Neural progenitor cell (in vitro differentiated cells): ENCODE data around the gene TMEM217. TPM values are rescaled to one million over a fixed set of nuclear protein-coding genes. Genes with fewer than 3 reads are reported as not detected.

ENCODE experiments used
- DNase-seq: peaks from one replicate; pipeline ENCODE4 v3.0.0-alpha.2; 2016; ENCODE audit warnings: low spot score
- H2AFZ ChIP-seq: fragments of 200-600 bp; sonication (generic); replicated peaks from 2 replicates; pipeline ENCODE4 v1.6.1; 2016; ENCODE audit warnings: antibody characterized with exemption
- H3F3A ChIP-seq: fragments of 200-600 bp; sonication (generic); 2 replicates; pipeline ENCODE4 v1.6.1; 2016; ENCODE audit warnings: antibody characterized with exemption, low read depth
- H3K27ac ChIP-seq: fragments of 200-600 bp; sonication (generic); 2 replicates; pipeline ENCODE4 v1.5.1; 2016; ENCODE audit warnings: mild to moderate bottlenecking
- H3K27me3 ChIP-seq: fragments of 200-600 bp; sonication (generic); 2 replicates; pipeline ENCODE4 v1.6.1; 2016; ENCODE audit warnings: mild to moderate bottlenecking, moderate library complexity
- H3K36me3 ChIP-seq: fragments of 200-600 bp; sonication (generic); 2 replicates; pipeline ENCODE4 v1.5.1; 2016
- H3K4me1 ChIP-seq: fragments of 200-600 bp; sonication (generic); 2 replicates; pipeline ENCODE4 v1.6.1; 2016; ENCODE audit warnings: mixed run types
- H3K4me2 ChIP-seq: fragments of 200-600 bp; sonication (generic); 2 replicates; pipeline ENCODE4 v1.6.1; 2016
- H3K4me3 ChIP-seq: fragments of 200-600 bp; sonication (generic); 2 replicates; pipeline ENCODE4 v1.5.1; 2016
- H3K79me2 ChIP-seq: fragments of 200-600 bp; sonication (generic); 2 replicates; pipeline ENCODE4 v1.6.1; 2016; ENCODE audit warnings: low read depth
- H3K9ac ChIP-seq: fragments of 200-600 bp; sonication (generic); 2 replicates; pipeline ENCODE4 v1.6.1; 2016
- H3K9me3 ChIP-seq: fragments of 200-600 bp; sonication (generic); 2 replicates; pipeline ENCODE4 v1.5.1; 2016; ENCODE audit warnings: low read depth
- H4K20me1 ChIP-seq: fragments of 200-600 bp; sonication (generic); 2 replicates; pipeline ENCODE4 v1.6.1; 2016; ENCODE audit warnings: low read depth
- H3K27ac Mint-ChIP-seq: 3 replicates; pipeline ENCODE4 v1.8.0; 2021; ENCODE audit warnings: mixed read lengths
- H3K27me3 Mint-ChIP-seq: 2 replicates; pipeline ENCODE4 v1.8.0; 2022; ENCODE audit warnings: low read depth, mild to moderate bottlenecking, inconsistent platforms, moderate library complexity, mixed read lengths; ENCODE audit not compliant: insufficient read depth
- H3K36me3 Mint-ChIP-seq: 3 replicates; pipeline ENCODE4 v1.8.0; 2021; ENCODE audit warnings: mixed read lengths
- H3K4me1 Mint-ChIP-seq: 3 replicates; pipeline ENCODE4 v1.8.0; 2021; ENCODE audit warnings: mixed read lengths
- H3K4me3 Mint-ChIP-seq: 3 replicates; pipeline ENCODE4 v1.8.0; 2021; ENCODE audit warnings: mild to moderate bottlenecking, moderate library complexity, mixed read lengths
- H3K9me3 Mint-ChIP-seq: 3 replicates; pipeline ENCODE4 v1.8.0; 2020; ENCODE audit warnings: mixed read lengths
- CTCF ChIP-seq: fragments of 200-600 bp; sonication (generic); IDR thresholded peaks from 2 replicates; pipeline ENCODE4 v1.5.1; 2017; ENCODE audit warnings: antibody characterized with exemption, mild to moderate bottlenecking
- EZH2 ChIP-seq: fragments of 200-600 bp; sonication (generic); IDR thresholded peaks from 2 replicates; pipeline ENCODE4 v1.6.1; 2017; ENCODE audit warnings: antibody characterized with exemption, mild to moderate bottlenecking, moderate library complexity
- EZH2phosphoT487 ChIP-seq: fragments of 200-600 bp; sonication (generic); IDR thresholded peaks from 2 replicates; pipeline ENCODE4 v1.6.1; 2017; ENCODE audit warnings: antibody characterized with exemption
- total RNA-seq: library from RNA; depleted of rRNA; stranded (reverse); fragments of >200 nt; gene quantifications from 2 replicates; pipeline ENCODE4 v1.2.3, GENCODE V29; 2015; ENCODE audit warnings: low replicate concordance

TMEM217 gene
- total RNA-seq, 1 donor from 2014 or later, result not detected

DNA sequence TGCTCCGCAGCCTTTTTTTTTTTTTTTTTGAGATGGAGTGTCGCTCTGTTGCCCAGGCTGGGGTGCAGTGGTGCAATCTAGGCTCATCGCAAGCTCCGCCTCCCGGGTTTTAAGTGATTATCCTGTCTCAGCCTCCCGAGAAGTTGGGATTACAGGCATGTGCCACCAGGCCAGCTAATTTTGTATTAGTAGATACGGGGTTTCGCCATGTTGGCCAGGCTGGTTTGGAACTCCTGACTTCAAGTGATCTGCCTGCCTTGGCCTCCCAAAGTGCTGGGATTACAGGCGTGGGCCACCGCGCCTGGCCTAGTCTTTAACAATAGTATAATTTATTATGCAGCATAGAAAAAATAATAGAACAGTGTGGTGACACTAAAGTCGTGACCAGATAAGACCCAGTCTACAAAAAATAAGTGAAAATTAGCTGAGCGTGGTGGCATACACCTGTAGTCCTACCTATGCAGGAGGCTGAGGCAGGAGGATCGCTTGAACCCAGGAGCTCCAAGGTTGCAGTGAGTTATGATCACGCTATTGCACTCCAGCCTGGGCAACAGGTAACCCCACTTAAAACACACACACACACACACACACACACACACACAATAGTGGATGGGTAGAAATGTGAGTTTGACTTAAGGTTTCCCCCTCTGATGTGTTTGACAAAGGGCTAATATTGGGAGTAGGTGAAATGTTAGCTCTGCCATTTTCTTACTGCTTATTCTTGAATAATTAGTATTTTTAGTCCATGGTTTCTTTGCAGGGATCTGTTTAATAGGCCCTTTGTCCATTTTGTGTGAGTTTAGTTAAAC lies 81.5 kb downstream of the TMEM217 start:
- Mint-ChIP-seq H3K4me3 (peak overlapping the region; percentile 48), H3K27ac (no peak overlapping the region), H3K9me3 (no peaks in the 10 kb centered on the region), H3K4me1 (peaks cover 21% of the 10 kb centered on the region), H3K36me3 (peaks cover 10% of the 10 kb centered on the region), H3K27me3 (peaks cover 8% of the 10 kb centered on the region)
- no peak for DNase-seq
- Histone ChIP-seq H3K27me3 (no peaks in the 10 kb centered on the region), H3K79me2 (peaks cover 21% of the 10 kb centered on the region), H3K9me3 (no peaks in the 10 kb centered on the region), H3K36me3 (peaks cover 3% of the 10 kb centered on the region), H4K20me1 (peaks cover 15% of the 10 kb centered on the region), H3K27ac (no peak overlapping the region), H3K4me3 (no peak overlapping the region), H3K9ac (no peak overlapping the region), H3K4me1 (peaks cover 4% of the 10 kb centered on the region), H3K4me2 (no peak overlapping the region), H2AFZ (no peak overlapping the region), H3F3A (peaks cover 19% of the 10 kb centered on the region)
- TF ChIP-seq CTCF (no peak), EZH2 (no peak), EZH2phosphoT487 (no peak)

DNA sequence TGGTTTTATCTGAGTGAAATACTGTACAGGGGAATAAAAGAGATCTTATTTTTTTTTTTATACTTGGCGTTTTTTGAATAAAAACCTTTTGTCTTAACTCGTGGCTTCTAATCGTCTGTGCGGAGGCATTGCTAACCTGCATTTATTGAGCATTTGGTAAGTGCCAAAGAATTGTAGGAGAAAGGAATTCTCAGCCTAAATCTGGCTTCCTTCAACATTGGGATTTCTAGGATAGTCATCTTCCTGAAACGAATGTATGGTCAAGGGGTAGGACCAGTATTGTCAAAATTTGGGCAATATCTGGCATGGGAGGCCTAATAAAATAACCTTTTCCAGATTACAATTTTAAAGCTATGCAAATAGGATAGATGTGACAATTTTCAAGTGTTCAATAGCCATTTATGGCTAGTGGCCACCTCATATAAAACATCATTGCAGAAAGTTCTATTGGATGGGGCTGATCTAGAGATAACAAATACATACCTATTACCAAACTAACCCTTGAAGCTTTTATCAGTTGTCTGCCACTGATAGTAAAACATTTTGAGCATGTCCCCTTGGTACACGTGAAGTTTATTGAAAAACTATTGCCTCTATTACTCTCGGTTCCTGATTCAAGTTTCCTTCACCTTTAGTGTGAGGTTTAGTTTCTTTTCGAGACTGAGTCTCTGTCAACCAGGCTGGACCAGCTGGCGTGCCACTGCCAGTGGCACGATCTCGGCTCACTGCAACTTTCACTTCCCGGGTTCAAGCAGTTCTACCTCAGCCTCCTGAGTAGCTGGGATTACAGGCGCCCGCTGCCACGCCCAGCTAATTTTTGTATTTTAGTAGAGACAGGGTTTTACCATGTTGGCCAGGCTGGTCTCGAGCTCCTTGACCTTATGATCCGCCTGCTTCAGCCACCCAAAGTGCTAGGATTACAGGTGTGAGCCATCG lies 82.3 kb downstream of the TMEM217 start:
- Histone ChIP-seq H3K4me1 (peaks cover 4% of the 10 kb centered on the region), H3K27me3 (no peaks in the 10 kb centered on the region), H3K9ac (no peak overlapping the region), H4K20me1 (peaks cover 23% of the 10 kb centered on the region), H2AFZ (no peak overlapping the region), H3K4me3 (no peak overlapping the region), H3K4me2 (no peak overlapping the region), H3K79me2 (peaks cover 30% of the 10 kb centered on the region), H3F3A (peaks cover 21% of the 10 kb centered on the region), H3K27ac (no peak overlapping the region), H3K36me3 (peaks cover 3% of the 10 kb centered on the region), H3K9me3 (no peaks in the 10 kb centered on the region)
- Mint-ChIP-seq H3K4me3 (no peak overlapping the region), H3K27me3 (peaks cover 8% of the 10 kb centered on the region), H3K4me1 (peaks cover 21% of the 10 kb centered on the region), H3K36me3 (peaks cover 10% of the 10 kb centered on the region), H3K9me3 (no peaks in the 10 kb centered on the region), H3K27ac (no peak overlapping the region)
- no peak for TF ChIP-seq CTCF
- no peak for TF ChIP-seq EZH2phosphoT487
- DNase-seq, result no peak

- H3K4me2 ChIP-seq, result no peak overlapping the region
- DNase-seq, result no peak
- no peak overlapping the region for H3K27ac Mint-ChIP-seq
These were observed 83.2 kb downstream of the TMEM217 start for GRCh38 chr6:37174515-37175331.

More at GRCh38 chr6:37174515-37175331, 83.2 kb downstream of the TMEM217 start:
- H3K9me3 Mint-ChIP-seq, result no peaks in the 10 kb centered on the region
- no peak overlapping the region for H3K4me3 Mint-ChIP-seq
- TF ChIP-seq CTCF (no peak), EZH2 (no peak), EZH2phosphoT487 (no peak)
- H3K27me3 Mint-ChIP-seq, result peaks cover 8% of the 10 kb centered on the region
- H3K36me3 ChIP-seq, result peaks cover 3% of the 10 kb centered on the region
- peaks cover 4% of the 10 kb centered on the region for H3K4me1 ChIP-seq
- H3K4me1 Mint-ChIP-seq, result peaks cover 21% of the 10 kb centered on the region
- no peaks in the 10 kb centered on the region for H3K9me3 ChIP-seq
- H3F3A ChIP-seq, result peaks cover 21% of the 10 kb centered on the region
- no peak overlapping the region for H2AFZ ChIP-seq
- no peaks in the 10 kb centered on the region for H3K27me3 ChIP-seq
- H3K27ac ChIP-seq, result no peak overlapping the region
- peaks cover 35% of the 10 kb centered on the region for H3K79me2 ChIP-seq
- H3K36me3 Mint-ChIP-seq, result peaks cover 10% of the 10 kb centered on the region
- H3K4me3 ChIP-seq, result no peak overlapping the region
- peaks cover 23% of the 10 kb centered on the region for H4K20me1 ChIP-seq
- H3K9ac ChIP-seq, result no peak overlapping the region
